Measurements from ENCODE around the gene FLRT1.

The FLRT1 gene

DNA sequence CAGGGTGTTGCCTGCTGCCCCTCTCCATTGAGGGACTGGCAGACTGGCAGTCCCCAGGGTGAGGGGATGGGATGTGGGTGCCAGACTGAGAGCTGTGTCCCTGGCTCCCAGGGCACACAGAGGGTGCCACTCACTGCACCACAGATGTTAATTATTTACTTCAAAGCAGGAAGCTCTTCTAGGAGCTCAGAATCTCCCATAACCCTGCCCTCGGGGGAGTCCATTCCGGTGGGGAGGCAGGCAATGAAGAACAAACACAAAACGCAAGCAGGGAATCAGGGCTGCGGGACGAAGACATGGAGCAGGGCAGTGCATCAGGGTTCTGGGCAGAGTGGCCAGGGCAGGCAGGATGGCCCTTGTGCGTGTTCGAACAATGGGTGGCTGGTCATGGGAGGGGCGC lies 24.4 kb upstream of the FLRT1 start:
- TF ChIP-seq, protein P1, sequence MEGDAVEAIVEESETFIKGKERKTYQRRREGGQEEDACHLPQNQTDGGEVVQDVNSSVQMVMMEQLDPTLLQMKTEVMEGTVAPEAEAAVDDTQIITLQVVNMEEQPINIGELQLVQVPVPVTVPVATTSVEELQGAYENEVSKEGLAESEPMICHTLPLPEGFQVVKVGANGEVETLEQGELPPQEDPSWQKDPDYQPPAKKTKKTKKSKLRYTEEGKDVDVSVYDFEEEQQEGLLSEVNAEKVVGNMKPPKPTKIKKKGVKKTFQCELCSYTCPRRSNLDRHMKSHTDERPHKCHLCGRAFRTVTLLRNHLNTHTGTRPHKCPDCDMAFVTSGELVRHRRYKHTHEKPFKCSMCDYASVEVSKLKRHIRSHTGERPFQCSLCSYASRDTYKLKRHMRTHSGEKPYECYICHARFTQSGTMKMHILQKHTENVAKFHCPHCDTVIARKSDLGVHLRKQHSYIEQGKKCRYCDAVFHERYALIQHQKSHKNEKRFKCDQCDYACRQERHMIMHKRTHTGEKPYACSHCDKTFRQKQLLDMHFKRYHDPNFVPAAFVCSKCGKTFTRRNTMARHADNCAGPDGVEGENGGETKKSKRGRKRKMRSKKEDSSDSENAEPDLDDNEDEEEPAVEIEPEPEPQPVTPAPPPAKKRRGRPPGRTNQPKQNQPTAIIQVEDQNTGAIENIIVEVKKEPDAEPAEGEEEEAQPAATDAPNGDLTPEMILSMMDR (IDR thresholded peaks at IDR 0.05; ENCODE audit: control insufficient read depth, extremely low read depth, insufficient read depth): no peak
- no peak for DNase-seq (ENCODE audit: low read depth)
- H3K4me3 ChIP-seq (ENCODE audit: low read depth, low read length): no peak overlapping the region

DNA sequence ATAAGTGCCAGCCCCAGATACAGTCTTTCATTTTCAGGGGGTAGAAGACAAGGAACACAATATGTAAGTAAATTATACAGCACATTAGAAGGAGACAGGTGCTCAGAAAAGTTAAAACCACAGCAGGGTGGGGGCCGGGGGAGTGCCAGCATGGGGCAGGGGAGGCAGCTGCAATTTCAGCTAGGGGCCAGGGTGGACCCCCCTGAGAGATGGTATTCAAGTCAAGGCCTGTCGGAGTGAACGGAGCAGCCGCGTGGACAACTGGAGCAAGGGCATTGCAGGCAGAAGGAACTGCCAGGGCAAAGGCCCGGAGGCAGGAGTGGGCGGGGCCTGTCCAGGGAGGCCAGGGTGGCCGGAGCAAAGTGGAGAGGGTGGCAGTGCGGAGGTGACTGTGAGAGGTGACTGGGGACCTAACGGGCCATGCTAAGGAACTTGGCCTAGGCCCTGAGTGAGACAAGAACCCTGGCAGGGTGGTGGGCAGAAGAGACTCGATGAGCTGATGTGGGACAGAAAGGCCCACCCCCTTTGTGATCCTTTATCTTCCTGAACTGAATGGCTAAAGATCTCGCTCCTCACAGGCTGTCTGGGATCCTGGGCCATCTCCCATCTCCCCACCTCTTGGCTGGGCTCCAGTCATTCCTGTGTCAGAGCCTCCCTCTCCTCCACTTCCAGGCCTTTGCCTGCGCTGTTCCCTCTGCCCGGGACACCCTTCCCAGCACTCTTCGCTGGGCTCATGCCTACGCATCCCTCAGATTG lies 22.4 kb upstream of the FLRT1 start:
- no peak overlapping the region for H3K4me3 ChIP-seq (ENCODE audit: low read depth, low read length)
- TF ChIP-seq, protein P1 (IDR thresholded peaks at IDR 0.05; ENCODE audit: control insufficient read depth, extremely low read depth, insufficient read depth): no peak
- DNase-seq (ENCODE audit: low read depth): no peak

DNA sequence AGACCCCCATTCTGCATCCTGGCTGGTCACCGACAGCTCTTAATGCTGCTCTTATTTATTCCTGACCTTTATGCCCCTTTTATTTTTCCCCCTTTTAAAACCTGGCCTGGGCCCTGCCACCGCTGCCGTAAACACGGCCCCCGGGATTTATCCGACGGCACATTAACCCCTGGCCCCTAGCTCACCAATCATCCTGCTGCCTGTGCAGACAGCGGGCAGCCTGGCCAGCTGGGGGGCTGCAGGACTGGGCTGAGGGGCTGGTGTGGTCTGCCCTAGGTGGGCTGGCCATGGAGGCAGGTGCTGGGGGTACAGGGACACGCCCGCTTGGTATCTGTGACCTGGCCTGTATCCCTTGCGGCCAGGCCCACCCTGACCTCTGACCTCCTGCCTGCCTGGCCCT lies 21.4 kb upstream of the FLRT1 start:
- DNase-seq (ENCODE audit: low read depth): no peak
- H3K4me3 ChIP-seq (ENCODE audit: low read depth, low read length): no peak overlapping the region
- TF ChIP-seq, protein P1 (IDR thresholded peaks at IDR 0.05; ENCODE audit: control insufficient read depth, extremely low read depth, insufficient read depth): no peak

DNA sequence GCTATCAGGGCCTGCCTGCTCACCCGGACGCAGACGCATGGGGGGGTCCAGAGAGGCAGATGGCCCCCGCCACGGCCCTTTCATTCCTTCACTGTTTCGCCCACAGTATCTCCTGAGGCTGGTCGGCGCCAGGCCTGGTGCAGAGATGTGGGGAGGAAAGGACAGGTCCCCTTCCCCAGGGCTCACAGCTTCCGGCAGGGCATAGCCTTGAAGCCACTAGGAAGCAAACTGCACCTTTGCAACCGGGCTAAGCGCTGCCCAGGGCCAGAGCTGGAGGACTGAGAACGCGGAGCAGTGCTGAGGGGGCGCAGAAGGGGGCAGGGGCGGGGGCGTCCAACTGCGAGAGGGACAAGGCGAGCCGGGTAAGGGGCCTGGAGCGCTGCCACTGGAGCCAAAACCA lies 20.2 kb upstream of the FLRT1 start:
- DNase-seq (ENCODE audit: low read depth): no peak
- TF ChIP-seq, protein P1 (IDR thresholded peaks at IDR 0.05; ENCODE audit: control insufficient read depth, extremely low read depth, insufficient read depth): no peak

DNA sequence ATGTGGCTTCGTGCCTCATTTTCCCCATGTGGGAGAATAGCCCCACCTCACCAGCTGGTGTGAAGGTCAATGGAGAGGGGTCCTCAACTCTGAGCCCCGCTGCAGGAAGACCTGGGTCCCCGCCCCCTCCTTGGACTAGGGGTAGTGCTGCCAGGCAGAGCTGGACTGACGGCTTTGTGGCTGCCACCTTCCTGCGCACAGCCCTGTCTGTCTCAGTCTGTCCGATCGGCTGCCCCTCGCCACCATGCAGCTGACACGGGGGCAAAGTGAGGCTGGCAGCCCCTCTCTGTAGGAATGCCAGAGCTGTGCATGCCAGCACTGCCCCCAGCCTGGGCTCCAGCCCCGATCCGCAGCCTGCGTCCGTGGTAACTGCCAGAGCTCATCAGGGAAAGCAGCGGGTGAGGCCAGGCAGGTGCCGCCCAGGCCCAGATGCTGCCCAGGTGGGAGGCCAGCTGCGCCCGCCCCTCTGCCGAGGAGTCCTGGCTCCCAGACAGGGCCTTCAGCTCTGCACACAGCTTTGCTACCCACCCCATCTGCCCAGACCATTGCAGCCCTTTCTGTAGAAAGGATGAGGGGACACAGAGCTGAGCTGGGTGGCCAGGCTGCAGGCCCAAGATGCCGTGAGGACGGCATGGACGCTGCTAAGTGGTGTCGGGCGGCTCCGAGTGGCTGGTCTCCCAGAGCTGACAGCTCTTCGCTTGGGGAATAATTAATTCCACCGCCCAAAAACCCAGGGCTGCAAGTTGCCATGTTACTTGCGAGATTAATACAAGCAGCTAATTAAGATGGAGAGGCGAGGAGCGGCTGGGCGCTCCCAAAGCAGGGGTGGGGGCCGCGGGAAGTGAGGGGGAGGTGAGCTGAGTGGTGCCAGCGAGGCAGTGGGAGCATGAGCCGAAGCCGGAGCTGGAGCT lies 19.5 kb upstream of the FLRT1 start:
- no peak for DNase-seq (ENCODE audit: low read depth)
- TF ChIP-seq, protein P1 (IDR thresholded peaks at IDR 0.05; ENCODE audit: control insufficient read depth, extremely low read depth, insufficient read depth): no peak
- no peak overlapping the region for H3K4me3 ChIP-seq (ENCODE audit: low read depth, low read length)

More for the DNA sequence above, 20.2 kb upstream of the FLRT1 start:
- no peak overlapping the region for H3K4me3 ChIP-seq (ENCODE audit: low read depth, low read length)

DNA sequence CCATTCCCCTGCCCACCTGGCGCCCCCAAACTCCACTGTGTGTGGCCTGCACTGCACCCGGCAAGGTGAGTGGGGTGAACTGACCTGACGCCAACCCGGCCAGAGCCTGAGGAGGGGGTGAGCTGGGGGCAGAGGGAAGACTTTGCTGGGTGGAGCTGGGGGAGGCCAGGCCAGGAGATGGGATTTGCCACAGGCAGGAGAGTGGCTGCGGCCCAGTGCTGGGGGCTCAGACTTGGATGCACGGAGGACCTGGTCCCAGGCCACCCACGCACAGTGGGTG lies 17.8 kb upstream of the FLRT1 start:
- H3K4me3 ChIP-seq (ENCODE audit: low read depth, low read length): no peak overlapping the region
- TF ChIP-seq, protein P1 (IDR thresholded peaks at IDR 0.05; ENCODE audit: control insufficient read depth, extremely low read depth, insufficient read depth): no peak
- no peak for DNase-seq (ENCODE audit: low read depth)
